ENCODE measurements around the gene HOXD3. TPM values are rescaled to one million over a fixed set of nuclear protein-coding genes. Genes with fewer than 3 reads are reported as not detected.

Gene HOXD3
- total and polyA plus RNA-seq, 2 of the 8 experiments (the other 6 are each of a cell fraction or from before 2014, with no cell fraction given) = not detected

GRCh38 chr2:176112375-176113302, 44.5 kb upstream of the HOXD3 start (continued):
- TF ChIP-seq ATF2 (IDR thresholded peaks at IDR 0.05; ENCODE audit: low read length) = no peak
- no peak for TF ChIP-seq ATF3 (IDR thresholded peaks at IDR 0.05; ENCODE audit: insufficient read depth, low read depth, low read length)
- no peak for TF ChIP-seq CTCF (IDR thresholded peaks at IDR 0.05; ENCODE audit: control extremely low read depth in 1 of 3, insufficient read depth in 1 of 3, low read depth in 1 of 3, low read length in 3 of 3)
- TF ChIP-seq FOSL1 (IDR thresholded peaks at IDR 0.05; ENCODE audit: insufficient read depth, low read depth, low read length) = no peak
